ENCODE results near the gene PTPN14.
"Not testable (repeated sequence)": the region's sequence is repeated elsewhere in the genome, so short reads cannot be mapped to it uniquely, and the experiment has no call there.

The PTPN14 gene

DNA sequence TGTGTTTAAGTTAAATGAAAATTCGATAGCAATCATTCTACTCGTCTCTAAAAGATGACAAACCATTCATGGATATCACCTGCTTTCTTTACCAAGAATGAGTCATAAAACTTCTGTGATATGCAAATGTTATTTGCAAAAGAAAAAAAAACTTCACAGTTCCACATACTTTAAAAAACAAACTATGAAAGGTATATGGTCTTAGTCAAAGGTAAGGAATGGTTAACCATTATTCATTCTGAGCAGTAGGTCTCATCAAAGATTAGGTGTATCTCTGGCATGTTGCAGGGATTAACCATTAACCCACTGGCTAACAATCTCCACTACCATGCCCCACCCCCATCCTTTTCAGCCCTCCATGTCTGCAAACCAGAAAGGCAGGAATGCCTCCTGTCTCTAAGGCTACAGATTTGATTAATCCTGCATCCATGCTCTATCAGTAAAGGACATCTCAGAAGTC, 44.4 kb downstream of the PTPN14 start:
- DNase-seq, result no peak

DNA sequence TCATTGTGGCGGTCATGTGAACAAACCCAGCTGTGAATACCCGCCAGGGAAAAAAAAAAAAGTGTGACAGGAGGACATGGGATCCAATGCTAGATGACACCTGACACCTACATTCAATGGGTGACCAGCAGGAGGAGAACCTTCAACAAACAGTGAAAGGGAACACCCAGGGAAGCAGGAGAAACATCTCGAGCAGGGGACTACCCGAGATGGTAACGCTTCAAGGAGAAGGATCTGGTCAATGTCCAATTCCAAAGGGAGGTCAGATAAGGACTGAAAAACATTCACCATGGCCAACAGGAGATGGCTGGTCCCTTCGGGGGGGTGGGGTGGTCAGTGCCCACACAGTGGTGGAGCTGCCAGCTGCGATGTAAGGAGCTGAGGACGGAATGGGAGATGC, 46.3 kb downstream of the PTPN14 start:
- no peak for DNase-seq

DNA sequence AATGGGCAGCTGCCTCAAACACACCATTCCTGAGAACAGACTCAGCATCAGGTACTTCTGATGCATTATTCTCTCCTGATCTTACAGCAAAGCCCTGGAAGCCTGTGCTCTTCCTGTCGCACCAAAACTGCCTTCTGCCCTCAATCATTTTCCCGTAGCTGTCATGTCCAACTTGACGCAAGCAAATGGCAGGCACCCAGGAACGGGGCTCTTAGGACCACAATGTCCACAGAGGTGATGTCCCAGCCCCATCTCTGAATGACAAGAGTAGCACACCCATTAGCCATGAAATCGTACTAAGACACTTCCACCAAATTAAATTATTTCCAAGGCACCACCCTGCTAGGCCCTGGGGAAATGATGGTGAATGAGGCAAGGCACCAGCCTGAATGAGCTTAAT, 47.1 kb downstream of the PTPN14 start:
- no peak for DNase-seq

DNA sequence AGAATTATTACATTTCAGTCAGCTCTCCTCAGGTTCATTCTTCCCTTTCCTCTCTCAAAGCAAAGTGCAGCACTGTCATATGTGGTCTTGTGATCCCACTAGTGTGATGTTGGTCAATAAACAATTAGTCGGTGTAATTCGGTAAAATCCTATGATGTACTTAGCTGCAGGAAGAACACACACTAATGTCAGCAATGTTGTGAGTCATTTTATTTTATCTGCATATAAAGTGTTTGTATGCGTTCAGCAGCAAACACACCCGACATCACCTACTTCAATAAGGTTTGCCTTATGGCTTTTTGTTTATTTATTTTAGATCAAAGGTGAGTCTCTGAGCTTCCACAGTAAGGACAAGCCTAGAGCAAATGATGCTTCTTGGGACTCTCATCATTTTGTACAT, 47.8 kb downstream of the PTPN14 start:
- no peak for DNase-seq

DNA sequence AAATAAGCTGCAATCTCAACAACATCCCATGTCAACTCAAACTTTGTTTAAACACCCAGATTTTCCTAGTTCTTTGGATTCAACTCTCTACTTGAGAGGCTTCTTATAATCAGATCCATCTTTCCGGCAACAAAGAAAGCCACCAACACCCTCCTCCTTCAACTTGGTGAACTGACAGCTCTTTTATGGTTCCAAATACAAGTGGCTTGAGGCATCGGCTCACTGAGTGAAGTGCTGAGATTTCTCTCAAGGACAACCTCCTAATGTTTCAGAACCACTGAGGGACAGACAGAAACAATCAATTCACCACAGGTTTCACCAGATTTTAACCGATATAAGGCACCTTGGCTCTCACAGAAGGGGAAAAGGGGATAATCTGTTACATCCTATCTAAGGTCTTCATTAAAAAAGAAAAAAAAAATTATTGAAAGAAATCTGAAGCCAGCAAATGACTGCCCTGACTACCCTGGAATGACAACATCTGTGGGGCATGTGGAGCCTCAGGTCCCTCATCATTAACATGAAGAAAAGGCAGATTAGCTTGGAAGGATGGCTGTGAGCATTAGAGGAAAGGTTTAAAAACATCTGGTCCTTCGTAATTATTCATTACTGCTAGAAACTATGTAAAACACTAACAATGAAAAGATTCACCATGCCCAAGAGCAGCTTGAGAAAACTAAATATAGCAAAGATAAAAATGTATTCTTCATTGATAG, 50.9 kb downstream of the PTPN14 start:
- no peak for DNase-seq

DNA sequence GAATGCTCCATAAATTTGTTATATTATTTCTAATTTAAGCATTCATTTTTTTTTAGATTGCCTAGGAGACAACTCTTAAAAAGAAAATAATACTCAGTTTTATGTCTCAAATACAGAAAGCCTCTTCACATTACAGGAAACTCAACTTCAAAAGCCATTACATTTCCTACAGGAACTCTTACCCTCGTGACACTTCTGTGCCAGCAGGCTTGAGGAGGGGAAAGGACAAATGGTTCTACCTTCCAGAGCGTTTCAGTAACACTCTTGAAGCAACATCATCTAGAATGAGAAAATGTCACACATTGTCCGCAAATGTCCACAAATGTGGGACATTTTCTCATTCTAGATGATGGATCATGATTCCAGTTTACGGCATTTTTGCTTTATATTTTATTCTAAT, 51.7 kb downstream of the PTPN14 start:
- no peak for DNase-seq

DNA sequence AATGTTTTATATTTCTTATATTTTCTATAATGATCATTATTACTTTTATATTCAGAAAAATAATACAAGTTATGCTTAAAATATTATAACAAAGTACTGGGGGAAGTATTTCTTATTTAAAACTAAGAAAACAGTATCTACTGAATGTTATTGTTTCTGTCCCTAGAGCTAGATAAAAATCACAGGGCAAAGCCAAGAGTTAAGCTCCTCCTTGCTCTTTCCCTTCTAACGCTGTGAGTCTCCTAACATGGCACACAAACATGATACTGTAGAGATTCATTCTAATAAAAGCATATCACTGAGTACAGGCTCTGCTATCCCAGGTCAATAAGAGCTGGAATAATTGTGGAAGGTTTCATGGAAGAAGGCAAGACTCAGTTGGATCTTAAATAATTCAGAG, 53.4 kb downstream of the PTPN14 start:
- DNase-seq, result no peak

DNA sequence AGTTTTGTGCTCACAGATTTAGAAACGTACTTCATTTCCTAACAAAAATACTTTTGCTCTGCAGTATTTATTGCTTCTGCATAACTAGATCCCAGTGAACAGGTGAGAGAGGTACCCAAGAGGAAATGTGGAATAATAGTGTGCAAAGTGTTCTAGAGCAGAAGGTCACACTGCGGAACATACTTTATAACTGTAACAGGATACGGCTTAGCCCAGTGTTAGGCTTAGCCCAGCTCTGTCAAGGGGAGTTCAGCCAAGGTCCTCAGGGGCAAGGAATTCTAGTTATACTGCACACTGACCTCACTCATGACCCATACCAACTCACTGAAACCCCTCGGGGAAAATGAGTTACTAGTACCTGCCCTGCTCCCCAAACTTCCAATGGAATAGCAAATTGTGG, 55.3 kb downstream of the PTPN14 start:
- no peak for DNase-seq

DNA sequence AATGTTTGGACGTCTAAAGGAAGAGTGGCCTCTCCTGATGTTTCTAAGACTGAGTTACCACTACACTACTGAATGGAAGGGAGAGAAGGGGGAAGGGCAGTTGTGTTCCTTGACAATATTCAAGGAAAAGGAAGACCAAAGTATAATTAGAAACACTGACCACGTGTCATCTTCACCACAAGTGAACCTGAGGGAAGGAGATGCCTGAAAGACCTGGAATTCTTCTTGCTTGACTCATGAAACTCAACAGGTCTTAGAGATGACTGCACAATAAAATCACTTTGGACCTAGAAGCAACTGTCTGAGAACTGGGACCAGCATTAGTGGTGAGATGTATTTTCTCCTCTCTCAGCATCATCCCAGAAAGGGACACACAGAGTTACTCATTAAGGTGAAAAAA, 56.7 kb downstream of the PTPN14 start:
- DNase-seq, result no peak

DNA sequence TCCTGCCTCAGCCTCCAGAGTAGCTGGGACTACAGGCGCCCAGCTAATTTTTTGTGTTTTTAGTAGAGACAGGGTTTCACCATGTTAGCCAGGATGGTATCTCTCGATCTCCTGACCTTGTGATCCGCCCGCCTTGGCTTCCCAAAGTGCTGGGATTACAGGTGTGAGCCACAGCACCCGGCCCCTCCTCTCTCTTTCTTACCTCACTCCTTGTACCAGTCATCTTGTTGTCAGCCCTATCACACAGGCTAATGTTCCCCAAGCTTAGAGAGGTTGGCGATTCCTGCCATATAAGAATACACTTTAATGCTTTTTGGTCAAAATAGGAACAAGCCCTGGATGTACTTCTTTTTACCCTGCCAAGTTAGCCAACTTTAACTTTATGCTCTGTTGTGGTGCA, 57.2 kb downstream of the PTPN14 start:
- not testable (repeated sequence) for DNase-seq

DNA sequence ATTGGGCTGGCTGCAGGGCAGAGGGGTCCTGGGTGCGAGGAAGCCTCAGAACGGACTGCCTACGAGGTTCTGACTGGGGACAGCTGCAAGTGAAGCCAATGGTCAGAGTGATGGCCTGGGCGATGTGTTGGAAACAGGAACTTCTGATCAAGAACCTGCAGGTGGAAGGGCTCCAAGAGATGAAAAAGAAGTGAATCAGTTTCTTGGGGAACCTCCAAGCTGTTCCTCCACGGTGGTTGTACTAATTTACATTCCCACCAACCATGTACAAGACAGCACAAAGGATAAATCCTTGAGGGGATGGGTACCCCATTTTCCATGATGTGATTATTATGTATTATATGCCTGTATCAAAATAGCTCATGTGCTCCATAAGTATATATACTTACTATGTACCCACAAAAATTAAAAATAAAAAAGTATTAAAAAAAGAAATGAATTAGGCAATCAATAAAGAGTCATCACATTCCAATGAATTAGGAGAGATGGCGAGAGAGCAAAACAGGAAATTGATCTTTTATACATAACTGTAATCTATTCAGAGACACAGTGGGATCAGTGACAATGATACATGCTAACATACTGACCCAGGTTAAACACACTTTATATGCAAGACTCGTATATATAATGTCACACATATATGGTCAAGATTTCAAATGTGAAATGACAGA, 58.1 kb downstream of the PTPN14 start:
- no peak for DNase-seq

DNA sequence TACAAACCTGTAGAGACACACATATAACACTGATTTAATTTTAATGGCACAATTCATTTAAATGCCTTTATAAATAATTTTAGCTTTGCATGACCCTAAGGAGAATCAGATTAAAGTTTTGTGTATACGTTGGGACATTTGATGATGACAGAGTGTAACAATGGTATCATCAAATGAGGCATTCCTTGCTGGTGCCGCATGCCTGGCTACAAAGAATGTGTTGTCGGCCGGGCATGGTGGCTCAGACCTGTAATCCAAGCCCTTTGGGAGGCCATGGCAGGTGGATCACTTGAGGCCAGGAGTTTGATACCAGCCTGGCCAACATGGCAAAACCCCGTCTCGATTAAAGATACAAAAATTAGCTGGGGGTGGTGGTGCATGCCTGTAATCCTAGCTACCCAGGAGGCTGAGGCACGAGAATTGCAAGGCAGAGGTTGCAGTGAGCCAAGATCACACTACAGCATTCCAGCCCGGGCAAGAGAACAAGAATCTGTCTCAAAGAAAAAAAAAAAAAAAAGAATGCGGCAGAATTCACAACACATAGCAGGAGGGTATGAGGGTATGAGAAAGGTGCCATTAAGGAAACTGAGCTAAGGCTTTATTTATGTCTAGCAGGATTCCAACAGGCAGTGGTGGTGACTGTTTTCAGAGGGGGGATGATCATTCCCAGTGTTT, 58.9 kb downstream of the PTPN14 start:
- DNase-seq, result no peak

DNA sequence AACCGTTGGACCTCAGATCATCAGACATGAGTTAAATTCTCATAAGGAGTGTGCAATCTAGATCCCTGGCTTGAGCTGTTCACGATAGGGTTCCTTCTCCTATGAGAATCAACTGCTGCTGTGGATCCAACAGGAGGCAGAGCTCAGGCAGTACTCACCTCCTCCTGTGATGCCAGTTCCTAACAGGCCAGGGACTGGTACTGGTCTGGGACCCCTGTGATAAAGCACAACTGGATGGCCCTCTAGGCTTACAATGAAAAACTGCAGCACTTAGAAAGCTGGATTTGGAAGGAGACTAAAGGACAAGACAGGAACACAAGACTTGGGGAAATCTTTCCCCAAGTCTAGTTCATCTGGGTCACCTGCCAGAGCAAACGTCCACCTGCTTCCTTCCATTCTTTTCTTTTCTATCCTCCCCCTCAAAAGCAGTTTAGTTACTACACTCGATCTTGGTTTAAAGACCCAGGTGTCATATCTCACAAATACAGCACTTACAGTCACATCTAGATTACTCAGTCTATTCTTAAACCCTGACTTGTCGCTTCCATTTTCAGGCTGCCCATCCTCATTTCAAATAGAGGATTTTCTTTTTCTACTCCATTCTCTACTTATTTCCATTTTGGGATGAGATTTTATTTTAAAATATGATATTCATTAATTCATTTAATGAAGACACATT, 59.8 kb downstream of the PTPN14 start:
- DNase-seq, result no peak

DNA sequence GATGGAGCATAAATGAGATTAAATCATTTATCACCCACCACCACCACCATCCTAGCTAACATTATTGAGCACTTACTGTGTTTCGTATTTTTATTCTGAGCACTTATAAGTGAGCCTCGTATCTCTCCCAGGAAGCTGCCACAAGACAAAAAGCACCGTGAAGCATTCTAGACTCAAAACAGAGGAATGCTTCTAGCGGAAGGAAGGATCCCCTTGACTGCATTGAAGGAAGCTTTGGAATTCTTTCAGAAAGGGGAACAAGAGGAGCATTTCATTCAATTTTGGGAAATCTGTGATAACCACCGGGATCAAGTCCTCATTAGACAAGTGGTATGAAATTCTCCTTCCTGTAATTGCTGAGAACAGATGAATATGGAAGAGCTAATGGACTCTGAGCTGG, 66.3 kb downstream of the PTPN14 start:
- no peak for DNase-seq

DNA sequence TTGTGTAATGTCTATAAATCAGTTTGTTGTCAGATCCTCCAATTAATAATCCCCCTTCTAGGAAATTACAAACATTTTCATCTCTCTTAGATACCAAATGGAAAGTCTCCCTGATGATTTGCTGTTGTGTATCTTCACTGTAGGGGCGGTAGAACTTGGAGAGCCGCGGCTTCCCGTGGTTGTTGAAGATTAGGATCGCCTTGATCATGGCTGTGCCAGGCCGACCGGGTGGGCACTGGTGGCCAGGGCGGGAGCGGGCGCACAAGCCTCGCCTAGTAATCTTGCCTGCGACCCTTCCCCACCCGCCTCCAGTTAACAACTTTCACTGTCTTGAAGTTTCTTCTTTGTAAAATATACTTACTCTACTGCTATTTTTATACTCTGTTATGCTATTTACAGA, 68.2 kb downstream of the PTPN14 start:
- not testable (repeated sequence) for DNase-seq

DNA sequence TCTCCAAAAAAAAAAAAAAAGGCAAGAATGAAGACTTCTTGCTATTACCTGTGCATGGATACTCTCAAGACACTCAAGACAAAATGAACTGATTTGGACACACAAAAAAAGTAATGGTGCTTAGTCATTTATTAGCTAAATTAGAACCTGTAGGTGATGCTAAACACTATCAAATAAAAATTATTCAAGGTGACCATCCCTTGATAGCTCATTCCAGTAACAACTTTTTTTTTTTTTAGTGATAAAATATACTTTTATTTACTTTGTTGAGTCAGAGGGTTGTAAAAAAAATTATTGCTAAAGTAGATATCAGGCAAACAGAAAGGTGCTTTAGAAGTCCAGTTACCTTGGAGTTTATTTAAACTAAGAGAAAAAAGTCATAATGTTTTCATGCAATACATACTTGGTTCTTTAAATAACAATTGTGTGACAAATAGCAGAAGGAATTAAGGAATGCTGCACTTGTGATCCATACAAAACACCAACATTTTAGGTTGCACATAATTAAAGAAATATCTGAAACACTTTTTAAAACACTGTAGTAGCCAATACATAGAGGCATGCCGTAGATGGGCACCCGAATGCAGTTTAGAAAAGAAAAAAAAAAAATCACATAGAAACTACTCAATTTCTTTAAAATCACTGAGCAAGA, 69.3 kb downstream of the PTPN14 start:
- DNase-seq, result not testable (repeated sequence)

DNA sequence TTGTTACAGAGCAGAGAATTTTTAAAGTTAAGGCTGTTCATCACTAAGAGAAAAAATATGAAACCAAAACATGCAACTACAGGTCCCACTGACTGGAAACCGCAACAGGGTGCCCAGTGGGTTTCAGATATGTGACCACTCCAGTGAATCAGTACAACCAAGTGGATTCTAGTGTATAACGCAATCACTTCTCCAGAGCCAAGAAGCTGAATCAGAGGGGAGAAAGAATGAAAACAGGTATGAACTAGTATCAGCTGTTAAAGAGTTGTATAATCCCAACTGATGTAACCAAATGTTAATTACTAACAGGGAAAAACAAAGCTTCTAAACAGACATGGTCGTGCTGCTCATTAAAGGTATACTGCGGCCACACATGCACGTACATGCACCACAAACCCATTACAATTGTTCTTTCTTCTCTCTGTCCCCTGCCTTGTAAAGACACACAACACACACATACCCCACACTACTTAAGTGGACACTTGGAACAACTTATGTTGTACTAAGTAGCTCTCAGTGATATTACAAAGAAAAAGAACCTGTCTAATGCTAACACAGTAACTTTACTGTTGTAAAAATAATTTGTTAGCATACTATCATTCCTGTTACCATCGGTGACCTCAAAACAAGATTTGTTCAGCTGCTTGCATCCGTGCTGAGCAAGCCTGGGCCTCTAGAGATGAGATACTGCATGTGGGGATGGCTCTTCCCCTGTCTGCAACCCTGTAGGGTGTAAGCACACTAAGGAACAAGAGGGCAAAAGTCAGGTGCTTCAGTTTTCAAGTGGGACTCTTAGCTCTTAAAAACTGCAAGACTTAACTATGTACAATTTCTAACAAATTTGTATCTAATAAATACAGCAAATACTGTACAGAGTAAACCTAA, 74.2 kb downstream of the PTPN14 start:
- DNase-seq, result no peak

DNA sequence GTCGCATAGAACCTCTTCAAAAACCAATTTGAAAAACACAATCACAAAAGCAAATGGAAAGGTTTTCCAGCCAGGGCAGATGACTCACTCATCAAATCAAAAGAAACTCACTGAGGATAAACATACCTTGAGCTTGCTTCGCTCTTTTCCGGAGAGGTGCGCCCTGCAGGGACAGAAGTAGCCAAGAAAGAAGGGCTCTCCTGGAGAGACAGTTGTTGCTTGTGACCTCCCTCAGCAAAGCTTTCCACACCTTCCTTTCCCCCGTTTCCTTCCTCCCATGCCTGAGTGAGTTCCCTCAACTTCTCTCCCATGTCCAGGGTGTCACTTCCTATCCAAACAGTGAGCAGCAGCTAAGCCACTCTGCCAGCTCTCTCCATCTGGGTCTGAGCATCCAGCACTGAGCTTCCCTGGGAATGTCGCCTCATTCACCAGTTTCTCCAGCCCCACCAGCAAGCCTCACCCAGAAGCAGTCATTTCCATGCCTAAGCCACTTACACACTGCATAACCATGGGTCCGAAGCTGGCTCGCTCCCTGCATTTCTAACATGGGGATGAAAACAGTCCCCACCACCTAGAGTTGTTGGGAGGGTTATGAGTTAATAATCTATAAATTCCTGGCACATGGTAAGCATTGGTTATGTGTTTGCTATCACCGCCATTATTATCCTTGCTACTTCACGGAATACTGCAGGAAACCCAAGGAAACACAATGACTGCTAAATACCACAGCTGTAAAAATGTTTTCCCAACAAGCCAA, 75.0 kb downstream of the PTPN14 start:
- DNase-seq, result no peak

DNA sequence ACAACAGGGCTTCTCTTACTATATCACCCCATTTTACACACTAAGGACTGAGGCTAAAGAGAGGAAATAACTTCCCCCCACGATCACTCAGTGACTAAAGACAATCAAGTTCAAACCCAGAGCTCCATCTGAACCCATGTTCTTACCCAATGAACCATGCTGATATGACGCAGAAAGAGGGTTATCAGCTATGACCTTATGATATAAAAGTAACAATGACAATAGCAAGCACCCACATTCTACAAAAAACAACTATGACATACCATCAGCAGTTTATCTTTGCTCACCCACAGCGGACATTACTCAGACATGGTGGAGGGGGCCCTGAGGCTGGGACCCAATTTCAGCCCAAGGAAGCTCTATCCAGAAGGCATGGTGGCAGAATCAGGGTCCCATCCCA, 75.7 kb downstream of the PTPN14 start:
- DNase-seq, result no peak

DNA sequence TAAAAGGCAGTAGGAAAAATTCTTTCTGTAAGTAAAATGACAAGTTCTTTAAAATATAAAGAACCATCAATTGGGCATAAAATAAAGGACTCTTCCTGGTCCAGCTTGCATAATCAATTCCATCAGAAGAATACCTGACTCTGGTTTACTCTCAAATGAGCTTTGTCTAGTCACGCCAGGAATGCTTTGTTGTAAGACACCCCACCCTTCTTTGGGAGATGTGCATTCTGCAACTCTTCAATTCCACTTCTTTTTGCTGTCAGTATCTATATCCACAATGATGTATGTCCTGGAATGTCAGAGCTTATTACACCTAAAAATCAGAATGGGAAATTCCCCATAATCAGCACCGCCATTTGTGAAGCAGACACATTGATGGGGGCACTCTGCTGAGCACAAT, 76.1 kb downstream of the PTPN14 start:
- DNase-seq, result no peak

DNA sequence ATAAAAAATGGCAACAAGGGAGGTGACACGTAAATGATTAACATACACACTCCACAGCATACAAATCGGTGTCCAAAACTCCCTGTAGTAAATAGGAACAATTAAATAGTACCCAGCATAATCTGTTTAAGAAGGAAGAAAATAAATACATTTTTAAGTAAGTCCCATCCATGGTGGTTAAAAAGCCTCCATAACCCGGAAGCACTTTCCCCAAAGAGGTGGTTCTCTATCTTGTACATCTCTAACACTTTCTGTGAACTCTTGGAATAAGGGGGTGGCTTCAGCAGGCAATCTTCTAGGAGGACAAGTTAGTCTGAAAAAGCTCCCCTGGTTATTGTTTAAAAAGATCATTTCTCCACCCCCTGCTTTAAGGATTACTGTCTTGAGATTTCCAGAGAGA, 76.9 kb downstream of the PTPN14 start:
- DNase-seq, result no peak

All from activated effector memory CD4-positive, alpha-beta T cell treated with Interleukin-2 at 50 U/mL for 16 hours (primary cell).